Smooth muscle cell of bladder (primary cell): ENCODE measurements around the gene PCDH17. TPM values are rescaled to one million over a fixed set of nuclear protein-coding genes. Genes with fewer than 3 reads are reported as not detected.

Source experiments
- total RNA-seq: library from RNA; depleted of rRNA; stranded (reverse); fragments of >200 nt; gene quantifications from 2 replicates; pipeline ENCODE4 v1.2.3, GENCODE V29; 2014

The PCDH17 gene, protein sequence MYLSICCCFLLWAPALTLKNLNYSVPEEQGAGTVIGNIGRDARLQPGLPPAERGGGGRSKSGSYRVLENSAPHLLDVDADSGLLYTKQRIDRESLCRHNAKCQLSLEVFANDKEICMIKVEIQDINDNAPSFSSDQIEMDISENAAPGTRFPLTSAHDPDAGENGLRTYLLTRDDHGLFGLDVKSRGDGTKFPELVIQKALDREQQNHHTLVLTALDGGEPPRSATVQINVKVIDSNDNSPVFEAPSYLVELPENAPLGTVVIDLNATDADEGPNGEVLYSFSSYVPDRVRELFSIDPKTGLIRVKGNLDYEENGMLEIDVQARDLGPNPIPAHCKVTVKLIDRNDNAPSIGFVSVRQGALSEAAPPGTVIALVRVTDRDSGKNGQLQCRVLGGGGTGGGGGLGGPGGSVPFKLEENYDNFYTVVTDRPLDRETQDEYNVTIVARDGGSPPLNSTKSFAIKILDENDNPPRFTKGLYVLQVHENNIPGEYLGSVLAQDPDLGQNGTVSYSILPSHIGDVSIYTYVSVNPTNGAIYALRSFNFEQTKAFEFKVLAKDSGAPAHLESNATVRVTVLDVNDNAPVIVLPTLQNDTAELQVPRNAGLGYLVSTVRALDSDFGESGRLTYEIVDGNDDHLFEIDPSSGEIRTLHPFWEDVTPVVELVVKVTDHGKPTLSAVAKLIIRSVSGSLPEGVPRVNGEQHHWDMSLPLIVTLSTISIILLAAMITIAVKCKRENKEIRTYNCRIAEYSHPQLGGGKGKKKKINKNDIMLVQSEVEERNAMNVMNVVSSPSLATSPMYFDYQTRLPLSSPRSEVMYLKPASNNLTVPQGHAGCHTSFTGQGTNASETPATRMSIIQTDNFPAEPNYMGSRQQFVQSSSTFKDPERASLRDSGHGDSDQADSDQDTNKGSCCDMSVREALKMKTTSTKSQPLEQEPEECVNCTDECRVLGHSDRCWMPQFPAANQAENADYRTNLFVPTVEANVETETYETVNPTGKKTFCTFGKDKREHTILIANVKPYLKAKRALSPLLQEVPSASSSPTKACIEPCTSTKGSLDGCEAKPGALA (N-terminal part only)
- under 0.01 and 0.09 TPM in 2 replicates for total RNA-seq

DNA sequence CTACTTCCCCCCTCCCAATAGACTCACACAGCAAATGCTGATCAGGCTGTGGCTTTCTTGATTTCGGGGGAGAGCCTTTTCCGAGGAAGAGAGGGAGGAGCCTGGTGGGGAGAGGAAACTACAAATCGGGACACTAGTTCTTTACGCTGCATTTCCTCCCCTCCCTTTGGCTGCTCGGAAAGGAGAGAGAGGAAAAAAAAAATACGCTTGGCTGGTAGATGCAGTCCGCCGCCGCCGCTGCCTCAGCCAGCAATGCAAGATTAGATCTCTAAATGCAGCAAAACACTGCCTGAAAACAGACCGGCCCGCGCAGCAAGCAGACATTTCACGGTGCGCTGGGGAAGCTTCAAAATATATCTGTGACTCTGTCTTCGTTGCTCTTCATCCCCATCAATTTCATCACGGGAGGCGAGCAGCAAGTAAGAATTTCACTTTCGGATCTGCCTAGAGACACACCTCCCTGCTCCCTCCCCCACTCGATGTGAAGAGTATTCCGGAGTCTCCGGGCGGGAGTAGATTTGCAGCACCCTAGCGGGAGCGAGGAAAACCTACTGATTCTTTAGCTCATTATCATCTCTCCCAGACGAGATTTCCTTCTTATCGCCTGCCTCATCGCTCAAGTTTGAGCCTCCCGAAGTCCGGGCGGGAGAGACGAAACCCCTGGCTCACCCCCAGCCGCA, at the start of gene PCDH17:
Gene PCDH17, plus strand, starts transcription at position 149 of the 680 bp plus-strand sequence. CDS start 803 bp downstream, outside the sequence.

